ENCODE measurements around the gene DPP4. TPM values are rescaled to one million over a fixed set of nuclear protein-coding genes. Genes with fewer than 3 reads are reported as not detected.
A peak's percentile ranks its signal among the peaks of the same experiment; 100 is the strongest.
"Not testable (repeated sequence)": the region's sequence is repeated elsewhere in the genome, so short reads cannot be mapped to it uniquely, and the experiment has no call there.

DPP4 gene
- total RNA-seq, 1 donor: 130 TPM

GRCh38 chr2:162053066-162053807 lies 20.8 kb downstream of the DPP4 start:
- no peak for TF ChIP-seq CTCF (IDR thresholded peaks at IDR 0.05; ENCODE audit: insufficient read depth, low read depth, low read length)
- H3K4me3 ChIP-seq (ENCODE audit: low read depth, low read length): no peak overlapping the region
- DNase-seq (ENCODE audit: low read depth): no peak

GRCh38 chr2:162050513-162050961 lies 23.5 kb downstream of the DPP4 start:
- TF ChIP-seq CTCF (IDR thresholded peaks at IDR 0.05; ENCODE audit: insufficient read depth, low read depth, low read length): no peak
- H3K4me3 ChIP-seq (ENCODE audit: low read depth, low read length): no peak overlapping the region
- DNase-seq (ENCODE audit: low read depth): no peak

DNA sequence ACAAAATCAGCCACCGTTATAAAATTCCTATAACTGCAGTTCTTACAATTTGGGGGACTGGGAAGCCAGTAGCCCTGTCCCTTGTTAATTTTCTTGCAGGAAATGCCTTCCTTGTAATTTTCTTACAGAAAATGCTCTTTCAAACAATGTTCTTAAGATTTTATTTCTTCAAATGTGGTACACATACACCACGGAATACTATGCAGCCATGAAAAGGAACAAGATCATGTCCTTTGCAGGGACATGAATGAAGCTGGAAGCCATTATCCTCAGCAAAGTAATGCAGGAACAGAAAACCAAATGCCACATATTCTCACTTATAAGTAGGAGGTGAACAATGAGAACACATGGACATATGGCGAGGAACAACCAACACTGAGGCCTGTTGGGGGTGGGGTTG lies 24.9 kb downstream of the DPP4 start:
- DNase-seq (ENCODE audit: low read depth); H3K4me3 ChIP-seq (ENCODE audit: low read depth, low read length): not testable (repeated sequence)

DNA sequence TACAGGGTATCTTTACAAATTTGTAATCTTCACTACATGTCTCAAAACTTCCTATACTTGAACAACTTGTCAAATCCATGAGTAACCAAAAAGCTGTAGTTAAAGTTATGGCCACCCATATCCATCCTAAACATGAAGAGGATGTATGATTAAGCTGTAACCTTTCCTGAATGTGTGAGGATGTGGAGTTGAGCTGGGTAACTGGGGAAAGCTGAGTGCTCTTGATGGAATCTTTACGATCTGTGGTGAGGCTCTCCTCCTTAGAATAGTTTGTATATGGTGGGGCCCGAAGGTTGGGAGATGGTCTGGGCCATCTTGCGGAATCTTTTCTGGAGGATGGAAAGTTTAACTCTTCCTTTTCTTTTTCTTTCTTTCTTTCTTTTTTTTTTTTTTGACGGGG lies 29.4 kb downstream of the DPP4 start:
- H3K4me3 ChIP-seq (ENCODE audit: low read depth, low read length): no peak overlapping the region
- DNase-seq (ENCODE audit: low read depth): no peak
- no peak for TF ChIP-seq CTCF (IDR thresholded peaks at IDR 0.05; ENCODE audit: insufficient read depth, low read depth, low read length)

- no peak for DNase-seq (ENCODE audit: low read depth)
- no peak for TF ChIP-seq CTCF (IDR thresholded peaks at IDR 0.05; ENCODE audit: insufficient read depth, low read depth, low read length)
- H3K4me3 ChIP-seq (ENCODE audit: low read depth, low read length): no peak overlapping the region
These were observed 30.9 kb downstream of the DPP4 start for GRCh38 chr2:162043132-162043531.

GRCh38 chr2:162041485-162041884 lies 32.5 kb downstream of the DPP4 start:
- no peak overlapping the region for H3K4me3 ChIP-seq (ENCODE audit: low read depth, low read length)
- TF ChIP-seq CTCF (IDR thresholded peaks at IDR 0.05; ENCODE audit: insufficient read depth, low read depth, low read length): no peak
- DNase-seq (ENCODE audit: low read depth): no peak

DNA sequence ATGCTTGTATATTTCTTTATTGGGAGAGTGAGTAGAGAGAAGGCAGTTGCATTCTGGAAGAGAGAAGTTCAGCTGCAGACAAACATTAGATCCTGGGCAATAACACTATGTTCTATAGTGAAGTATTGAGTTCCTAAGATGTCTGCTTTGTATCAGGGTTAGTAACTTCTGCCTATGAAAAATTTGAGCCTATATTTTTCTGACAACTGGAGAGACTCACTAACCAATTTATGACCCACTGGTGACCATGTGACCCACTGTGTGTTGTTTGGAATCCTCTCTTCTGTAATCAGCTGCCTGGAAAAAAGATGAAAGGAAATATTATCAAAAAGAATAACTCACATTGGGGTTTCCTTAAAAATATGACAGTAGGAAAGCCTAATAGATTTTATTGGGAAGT lies 35.3 kb downstream of the DPP4 start:
- no peak overlapping the region for H3K4me3 ChIP-seq (ENCODE audit: low read depth, low read length)
- TF ChIP-seq CTCF (IDR thresholded peaks at IDR 0.05; ENCODE audit: insufficient read depth, low read depth, low read length): no peak
- peak; percentile 39 for DNase-seq (ENCODE audit: low read depth)

Data from fibroblast of villous mesenchyme (primary cell).